HG02973 (cell line): ENCODE data around the gene DAPK1.

Experiments
- ATAC-seq: cut with Tn5 transposase; IDR thresholded peaks from one replicate; pipeline ENCODE4 v1.9.1; 2021; ENCODE audit warnings: moderate library complexity; ENCODE audit not compliant: unreplicated experiment

The DAPK1 gene

DNA sequence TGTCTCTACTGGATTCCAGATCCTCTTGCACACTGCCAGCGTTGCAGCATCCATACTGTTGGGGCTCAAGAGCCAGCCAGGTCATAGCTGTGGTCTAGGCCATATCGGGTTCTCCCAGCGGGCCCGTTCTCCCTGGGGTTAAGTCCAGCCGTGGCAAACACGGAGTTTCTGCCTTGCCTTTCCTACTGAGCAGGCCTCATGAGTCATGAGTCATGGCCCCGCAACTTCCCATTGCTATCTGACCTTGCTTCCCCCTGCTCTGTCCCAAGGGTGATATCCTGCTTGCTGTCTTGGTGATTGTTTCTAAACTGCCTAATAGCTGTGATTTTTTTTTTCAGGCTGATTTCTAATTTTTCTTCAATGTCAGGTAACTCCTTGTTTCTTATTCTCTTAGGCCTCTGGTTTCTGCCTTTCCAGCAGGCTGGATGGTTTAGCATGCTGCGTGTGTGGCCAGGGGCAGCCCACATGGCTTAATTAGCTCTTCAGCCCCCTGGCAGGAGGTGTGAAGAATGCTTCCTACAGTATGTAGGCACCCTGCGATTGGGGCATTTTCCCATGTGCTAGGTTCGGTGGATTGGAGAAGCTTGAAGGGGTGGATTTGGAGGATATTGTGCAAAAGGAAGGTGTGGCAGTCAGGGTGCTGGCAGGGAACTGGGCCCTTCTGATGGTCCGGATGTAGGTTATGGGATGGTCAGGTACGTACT is 18.7 kb downstream of the DAPK1 start:
- no peak for ATAC-seq

DNA sequence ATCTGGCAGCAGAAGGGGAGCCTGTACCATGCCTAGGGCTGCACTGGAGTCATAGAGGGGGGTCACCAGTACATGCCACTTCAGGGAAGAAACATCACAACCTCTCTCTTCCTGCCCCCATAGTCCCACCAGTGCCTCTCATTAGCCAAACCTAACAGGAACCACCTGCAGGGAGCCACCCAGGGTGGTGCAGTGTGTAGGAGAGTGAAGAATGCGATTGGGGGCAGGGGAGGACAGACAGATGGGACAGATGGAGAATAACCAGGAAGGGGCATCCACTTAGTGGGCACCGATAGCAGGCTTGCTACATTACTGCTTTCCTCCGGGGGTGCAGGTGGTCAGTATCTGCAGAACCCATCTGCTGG is 19.2 kb downstream of the DAPK1 start:
- ATAC-seq, result no peak

DNA sequence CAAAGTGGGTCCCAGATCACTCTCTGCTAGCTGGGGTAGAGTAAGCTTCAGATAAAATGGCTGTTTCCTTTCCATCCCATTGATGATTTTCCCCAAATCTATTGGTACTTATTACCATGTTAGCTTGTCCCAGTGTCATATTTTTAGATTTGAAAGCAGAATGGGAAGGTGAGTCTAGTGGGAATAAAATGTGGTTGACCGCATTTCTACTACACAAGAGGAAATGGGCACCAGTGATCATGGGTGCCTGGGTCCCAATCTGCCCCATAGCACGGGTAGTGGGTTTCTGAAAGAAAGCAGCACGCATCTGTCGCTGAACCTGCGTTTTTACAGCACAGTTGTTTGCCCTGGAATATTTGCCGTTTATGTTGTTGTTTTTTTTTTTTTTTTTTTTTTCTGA is 20.1 kb downstream of the DAPK1 start:
- ATAC-seq, result no peak

GRCh38 chr9:87518702-87519335 is 21.2 kb downstream of the DAPK1 start:
- no peak for ATAC-seq

DNA sequence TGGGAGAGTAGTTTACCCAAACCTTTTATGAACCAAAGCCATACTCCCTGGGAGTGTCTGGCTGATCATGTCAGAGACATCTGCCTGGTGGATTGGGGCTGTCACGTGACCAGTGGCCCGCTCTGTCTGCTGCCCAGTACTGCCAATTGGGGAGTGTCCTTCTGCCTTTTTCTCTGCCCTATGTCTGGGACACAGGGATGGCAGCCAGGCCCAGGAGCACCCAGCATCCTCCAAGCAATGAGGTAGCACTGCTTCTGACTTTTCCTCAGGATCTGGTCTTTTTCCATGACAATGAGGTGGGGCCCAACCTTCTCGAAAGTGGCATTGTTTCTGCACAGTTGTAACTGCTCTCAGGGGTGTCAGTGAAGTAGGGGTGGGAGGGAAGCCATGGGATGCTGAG is 21.8 kb downstream of the DAPK1 start:
- no peak for ATAC-seq

GRCh38 chr9:87520172-87520683 is 22.6 kb downstream of the DAPK1 start:
- no peak for ATAC-seq

- no peak for ATAC-seq
Measured at GRCh38 chr9:87521834-87522233, 24.2 kb downstream of the DAPK1 start.

DNA sequence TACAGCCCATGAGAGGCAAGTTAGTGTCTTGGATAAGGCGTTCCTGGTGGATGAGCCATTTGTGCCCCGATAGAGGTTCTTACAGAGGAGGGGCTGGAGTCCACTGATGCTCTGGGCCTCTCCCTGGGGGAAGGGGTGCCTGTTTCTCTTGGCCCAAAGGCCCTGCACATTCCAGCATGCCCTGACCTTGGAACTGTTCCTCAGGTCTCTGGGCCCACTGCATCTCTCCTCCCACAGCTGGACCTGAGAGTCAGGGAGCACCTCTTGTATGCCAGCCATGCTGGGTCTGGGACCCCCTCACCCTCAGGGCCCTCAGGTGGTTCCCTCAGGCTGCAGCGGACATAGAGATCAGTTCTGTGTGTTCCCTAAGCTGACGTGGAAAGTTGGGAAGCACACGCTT is 26.4 kb downstream of the DAPK1 start:
- ATAC-seq, result no peak

DNA sequence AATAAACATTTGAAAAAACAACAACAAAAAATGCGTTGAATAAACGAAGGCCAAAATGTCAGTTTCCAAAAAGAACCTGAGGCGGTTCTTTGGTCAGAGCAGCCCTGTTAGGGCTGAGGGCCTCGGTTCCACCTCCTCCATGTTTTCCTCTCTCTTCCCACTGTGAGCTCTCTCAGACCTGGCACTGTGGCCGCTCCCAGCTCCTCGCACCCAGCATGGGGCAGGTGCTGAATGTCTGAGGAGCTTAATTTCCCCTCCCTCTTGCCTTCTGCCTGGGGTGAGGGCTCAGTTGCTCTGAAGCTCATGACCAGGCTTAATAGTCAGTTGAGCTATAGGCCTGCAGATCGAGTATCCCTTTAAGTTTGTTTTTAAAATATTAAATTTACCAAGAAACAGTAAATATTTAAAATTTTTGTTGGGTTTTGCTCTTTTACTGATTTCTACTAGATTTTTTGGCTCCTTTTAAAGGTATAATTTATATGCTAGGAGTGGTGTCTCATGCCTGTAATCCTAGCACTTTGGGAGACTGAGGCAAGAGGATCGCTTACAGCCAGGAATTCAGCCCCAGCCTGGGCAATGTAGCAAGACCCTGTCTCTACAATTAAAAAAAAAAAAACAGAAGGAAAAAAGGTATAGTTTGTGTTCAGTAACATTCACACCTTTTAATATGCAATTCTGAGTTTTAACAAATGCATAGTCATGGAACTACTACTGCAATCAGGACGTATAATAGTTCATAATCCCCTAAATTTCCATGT is 28.1 kb downstream of the DAPK1 start:
- ATAC-seq, result no peak

GRCh38 chr9:87527211-87527916 is 29.7 kb downstream of the DAPK1 start:
- ATAC-seq, result no peak

DNA sequence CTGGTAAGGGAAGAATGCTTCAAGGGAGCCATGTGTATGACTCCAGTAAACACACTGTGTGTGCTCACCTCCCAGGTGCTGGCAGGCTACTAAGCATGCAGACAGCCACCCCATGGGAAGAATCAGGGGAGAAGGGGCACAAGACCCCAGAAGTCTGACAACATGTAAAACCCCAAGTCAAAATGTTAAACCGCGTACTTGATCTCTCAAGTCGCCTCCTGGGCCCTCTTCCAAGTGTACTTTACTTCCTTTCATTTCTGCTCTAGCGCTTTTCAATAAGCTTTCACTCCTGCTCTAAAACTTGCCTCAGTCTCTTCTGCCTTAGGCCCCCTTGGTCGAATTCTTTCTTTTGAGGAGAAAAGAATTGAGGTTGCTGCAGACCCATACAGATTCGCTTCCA is 31.3 kb downstream of the DAPK1 start:
- no peak for ATAC-seq

DNA sequence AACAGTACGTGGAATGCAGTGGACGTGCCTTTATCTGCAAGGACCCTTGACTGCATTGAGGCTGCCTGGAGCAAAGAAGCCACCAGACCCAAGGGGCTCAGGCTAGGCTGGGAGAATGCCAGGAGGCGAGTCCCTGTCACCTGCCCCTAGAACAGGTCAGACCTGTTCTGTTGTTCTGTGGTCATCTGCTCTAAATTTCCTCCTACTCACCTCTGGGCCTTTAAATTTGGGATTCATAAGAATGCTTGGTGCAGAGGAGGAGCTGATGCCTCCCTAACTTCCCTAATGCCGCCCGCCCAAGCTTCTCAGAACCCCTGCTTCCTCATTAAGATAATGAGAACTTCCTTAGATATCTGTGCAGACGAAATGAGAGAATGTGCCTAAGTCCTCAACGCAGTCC is 32.0 kb downstream of the DAPK1 start:
- no peak for ATAC-seq

DNA sequence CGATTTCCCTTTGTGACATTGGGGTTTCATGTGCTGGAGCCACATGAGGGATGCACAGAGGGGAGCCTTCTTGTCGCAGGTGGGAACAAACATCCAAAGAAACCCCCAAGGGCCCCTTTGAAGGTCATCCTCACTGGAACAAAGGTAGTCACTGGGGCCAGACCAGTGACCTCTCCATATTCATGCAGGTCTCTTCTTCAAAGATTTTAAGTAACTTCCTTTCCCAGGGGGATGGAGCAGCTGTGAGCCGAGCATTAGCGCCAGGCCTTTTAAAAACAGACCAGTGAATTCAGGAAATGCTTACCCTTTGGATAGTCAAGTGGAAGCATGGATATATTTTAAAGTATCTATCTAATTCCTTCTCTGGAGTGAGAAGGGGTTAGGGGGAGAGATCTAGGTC is 33.0 kb downstream of the DAPK1 start:
- ATAC-seq, result no peak

- ATAC-seq, result no peak
Measured at GRCh38 chr9:87531370-87532295, 34.0 kb downstream of the DAPK1 start.

DNA sequence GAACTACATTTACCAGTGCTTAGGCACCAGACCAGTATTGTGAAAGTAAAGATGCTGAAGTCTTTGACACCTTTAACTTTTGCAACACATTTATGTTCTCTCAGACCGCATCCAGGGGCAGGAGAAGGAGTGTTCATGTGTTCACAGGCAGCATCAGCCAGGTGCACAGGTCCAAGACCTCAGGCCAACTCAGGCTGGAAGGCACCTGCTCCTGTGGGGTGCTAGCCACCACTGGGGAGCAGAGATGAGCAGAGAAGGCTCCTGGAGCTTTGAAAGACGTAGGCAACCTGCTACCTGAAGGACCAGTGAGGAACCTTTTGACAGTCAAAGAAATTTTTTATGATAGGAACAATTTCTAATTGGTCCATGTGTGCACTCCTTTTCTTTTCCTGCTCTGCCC is 35.6 kb downstream of the DAPK1 start:
- no peak for ATAC-seq

DNA sequence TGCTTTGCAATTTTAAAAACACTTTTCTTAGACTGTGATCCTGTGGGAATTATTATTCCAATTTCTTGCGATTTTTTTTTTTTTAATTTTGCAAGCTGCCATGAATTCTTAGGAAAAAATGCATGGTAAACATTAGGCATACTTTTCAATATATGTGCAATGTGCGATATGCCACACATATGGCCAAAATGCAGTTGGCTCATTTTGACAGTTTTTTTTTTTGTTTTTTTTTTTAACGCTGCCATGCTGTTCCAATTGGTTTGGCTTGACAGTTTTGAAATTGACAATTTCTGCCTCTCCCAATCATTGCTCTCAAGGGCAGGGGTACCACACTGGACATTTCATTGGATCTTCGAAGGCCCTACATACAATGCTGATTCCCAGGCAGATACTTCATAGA is 36.4 kb downstream of the DAPK1 start:
- no peak for ATAC-seq

DNA sequence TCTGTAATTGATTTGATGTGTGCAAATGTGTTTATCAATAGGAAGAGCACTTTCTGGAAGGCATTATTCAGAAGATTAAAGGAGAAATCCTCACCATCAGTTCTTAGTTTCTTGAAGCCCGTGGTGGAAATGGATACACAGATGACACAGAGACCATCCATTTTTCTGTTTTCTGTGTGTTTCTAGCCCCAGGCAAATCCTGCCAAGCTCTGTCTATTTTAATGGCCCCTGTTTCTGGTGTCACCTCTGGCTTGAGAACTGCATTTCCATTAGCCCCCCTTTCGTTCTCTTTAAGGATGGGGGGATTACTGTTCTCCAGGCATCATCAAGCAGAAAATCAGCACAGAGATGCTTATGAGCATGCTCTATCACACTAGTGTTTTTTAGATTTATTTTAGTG is 37.3 kb downstream of the DAPK1 start:
- ATAC-seq, result no peak

DNA sequence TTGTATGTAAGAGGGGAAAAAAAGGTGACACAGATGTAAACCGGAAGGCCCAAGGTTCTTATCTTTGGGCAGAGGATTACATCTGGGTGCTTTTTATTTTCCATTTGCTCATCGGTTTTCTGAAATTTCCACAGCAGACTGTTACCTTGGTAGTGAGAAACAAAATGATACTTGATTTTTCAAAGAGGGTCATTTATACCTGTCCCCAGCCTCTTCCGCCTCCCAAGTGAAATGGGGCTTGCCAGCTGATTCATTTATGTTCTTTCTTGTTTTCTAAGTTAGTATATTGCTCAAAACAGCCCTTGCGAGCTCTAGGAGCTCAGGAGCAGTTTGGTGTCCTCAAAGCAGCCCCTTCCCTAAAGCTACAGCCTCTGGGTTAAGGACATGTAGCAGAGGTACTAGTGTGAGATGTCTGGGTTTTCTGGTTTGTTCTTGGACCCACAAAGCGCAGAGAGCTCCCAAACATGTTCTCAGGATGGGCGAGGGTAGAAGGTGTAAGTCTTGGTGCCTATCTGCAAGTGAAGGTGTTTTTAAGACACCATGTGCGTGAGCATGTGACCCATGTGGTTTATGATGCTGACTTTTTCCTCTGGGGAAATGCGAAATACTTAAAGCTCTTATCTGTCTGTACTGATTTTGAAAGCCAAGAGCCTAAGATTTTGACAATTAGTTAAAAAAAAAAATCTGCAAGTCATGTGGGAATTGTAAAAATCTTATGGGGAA is 38.3 kb downstream of the DAPK1 start:
- ATAC-seq, result peak; percentile 89

DNA sequence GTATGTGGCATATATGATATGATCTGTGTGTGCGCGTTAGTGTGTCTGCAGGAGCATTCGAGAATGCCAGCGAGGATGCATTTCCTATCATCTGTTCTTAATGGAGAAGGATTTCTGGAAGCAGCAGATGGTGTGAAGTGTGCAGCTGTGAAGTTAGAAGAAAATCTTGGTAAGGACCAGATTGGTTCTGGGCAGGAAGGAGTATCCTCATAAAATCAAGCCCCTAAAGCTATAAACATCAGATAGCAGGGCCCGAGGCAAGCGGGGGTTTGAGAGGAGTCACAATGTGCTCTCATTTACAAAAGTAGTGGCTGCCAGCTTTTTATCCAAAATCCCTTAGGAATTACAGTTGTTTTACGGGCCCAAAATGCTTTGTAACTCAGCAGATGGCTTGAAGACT is 40.0 kb downstream of the DAPK1 start:
- no peak for ATAC-seq
